PC-3 (cell line): ENCODE data around the gene CD52. TPM values are rescaled to one million over a fixed set of nuclear protein-coding genes. Genes with fewer than 3 reads are reported as not detected.

Experiments
- ATAC-seq: fragments of 200-7000 bp; cut with Tn5 transposase; 2 replicates; pipeline ENCODE4 v1.9.1; 2020; ENCODE audit warnings: mild to moderate bottlenecking, moderate library complexity
- BruUV-seq: library from RNA; stranded (reverse); fragments of 400-500 nt; replicated peaks from 2 replicates; lab custom pipeline; 2021; lab: Mats Ljungman, UMichigan
- CTCF ChIA-PET: fragments of 300-600 bp; sonication (Branson Sonifier 250); formaldehyde crosslinking; loops from one replicate; lab custom pipeline; 2022; ENCODE audit warnings: antibody characterized with exemption; lab: Charles Lee
- POLR2A ChIA-PET: fragments of 300-600 bp; sonication (Branson Sonifier 250); formaldehyde crosslinking; loops from one replicate; lab custom pipeline; 2022; ENCODE audit warnings: antibody characterized with exemption; ENCODE audit not compliant: unreplicated experiment; lab: Charles Lee
- DNase-seq: peaks from one replicate; pipeline ENCODE4 v3.0.0-alpha.2; 2015
- H2AFZ ChIP-seq: fragments of 300-600 bp; sonication (generic); 2 replicates; pipeline ENCODE4 v1.6.0; 2016; ENCODE audit warnings: antibody characterized with exemption, low read length
- H3F3A ChIP-seq: fragments of 300-600 bp; sonication (generic); one replicate; pipeline ENCODE4 v1.6.0; 2017; ENCODE audit warnings: antibody characterized with exemption, low read length, control low read depth, mild to moderate bottlenecking; ENCODE audit not compliant: unreplicated experiment
- H3K27ac ChIP-seq: fragments of 300-600 bp; sonication (generic); 2 replicates; pipeline ENCODE4 v1.5.1; 2016; ENCODE audit warnings: mild to moderate bottlenecking, low read length
- H3K27me3 ChIP-seq: fragments of 300-600 bp; sonication (generic); 2 replicates; pipeline ENCODE4 v1.6.1; 2016; ENCODE audit warnings: low read length, mixed read lengths
- H3K36me3 ChIP-seq: fragments of 300-600 bp; sonication (generic); 2 replicates; pipeline ENCODE4 v1.6.1; 2016; ENCODE audit warnings: low read depth, mixed run types, low read length, mixed read lengths
- H3K4me1 ChIP-seq: fragments of 300-600 bp; sonication (generic); 2 replicates; pipeline ENCODE4 v1.5.1; 2016; ENCODE audit warnings: low read length; ENCODE audit not compliant: insufficient read depth
- H3K4me2 ChIP-seq: fragments of 300-600 bp; sonication (generic); 2 replicates; pipeline ENCODE4 v1.6.0; 2016; ENCODE audit warnings: low read length
- H3K4me3 ChIP-seq: fragments of 300-600 bp; sonication (generic); 2 replicates; pipeline ENCODE4 v1.5.1; 2016; ENCODE audit warnings: mild to moderate bottlenecking, low read length, mixed read lengths
- H3K79me2 ChIP-seq: fragments of 300-600 bp; sonication (generic); 2 replicates; pipeline ENCODE4 v1.6.1; 2017; ENCODE audit warnings: low read length, mixed read lengths
- H3K9ac ChIP-seq: fragments of 300-600 bp; sonication (generic); 2 replicates; pipeline ENCODE4 v1.6.0; 2016; ENCODE audit warnings: mild to moderate bottlenecking, low read length
- H3K9me2 ChIP-seq: fragments of 300-600 bp; sonication (generic); replicated peaks from 2 replicates; pipeline ENCODE4 v1.6.1; 2016; ENCODE audit warnings: mixed run types, low read length, mixed read lengths
- H3K9me3 ChIP-seq: fragments of 300-600 bp; sonication (generic); 2 replicates; pipeline ENCODE4 v1.6.1; 2016; ENCODE audit warnings: low read length, mixed read lengths
- H4K20me1 ChIP-seq: fragments of 300-600 bp; sonication (generic); 2 replicates; pipeline ENCODE4 v1.6.1; 2016; ENCODE audit warnings: low read length, mixed read lengths
- CTCF ChIP-seq: fragments of 300-600 bp; sonication (generic); conservative IDR thresholded peaks from 2 replicates; pipeline ENCODE4 v1.5.1; 2017; ENCODE audit warnings: antibody characterized with exemption, low read depth, mild to moderate bottlenecking, low read length
- EZH2 ChIP-seq: fragments of 300-600 bp; sonication (generic); IDR thresholded peaks from one replicate; pipeline ENCODE4 v1.6.1; 2017; ENCODE audit warnings: antibody characterized with exemption, mild to moderate bottlenecking, low read length; ENCODE audit not compliant: unreplicated experiment
- EZH2phosphoT487 ChIP-seq: fragments of 300-600 bp; sonication (generic); IDR thresholded peaks from 2 replicates; pipeline ENCODE4 v1.6.1; 2018; ENCODE audit warnings: mild to moderate bottlenecking, antibody characterized with exemption, low read length, borderline replicate concordance
- intact Hi-C: fragments of 100-400 bp; cut with micrococcal nuclease; formaldehyde crosslinking; loops from 2 replicates; pipeline ENCODE4 v1.9.0; 2023
- total RNA-seq: library from RNA; depleted of rRNA; stranded (reverse); fragments of >200 nt; gene quantifications from 2 replicates; pipeline ENCODE4 v1.2.3, GENCODE V29; 2014

CD52 gene
- total RNA-seq, 1 experiment from 2014 or later = not detected

- Histone ChIP-seq H3K36me3 (no peaks in the 10 kb centered on the region), H3K9me2 (no peaks in the 10 kb centered on the region), H3K9me3 (no peaks in the 10 kb centered on the region), H3F3A (no peaks in the 10 kb centered on the region), H4K20me1 (no peaks in the 10 kb centered on the region), H3K4me2 (no peak overlapping the region), H3K9ac (no peak overlapping the region), H3K4me3 (no peak overlapping the region), H2AFZ (no peak overlapping the region), H3K27ac (no peak overlapping the region), H3K4me1 (peaks cover 16% of the 10 kb centered on the region), H3K79me2 (no peaks in the 10 kb centered on the region), H3K27me3 (no peaks in the 10 kb centered on the region)
- TF ChIP-seq EZH2phosphoT487 (no peak), CTCF (no peak), EZH2 (no peak)
- ChIA-PET POLR2A (no interaction called here), CTCF (no interaction called here)
- intact Hi-C loops = no loop called here
- ATAC-seq (no peak), DNase-seq (no peak)
- no TSS peak for BruUV-seq
Measured at GRCh38 chr1:26345718-26346117, 28.0 kb downstream of the CD52 start.

GRCh38 chr1:26346274-26347033, 28.7 kb downstream of the CD52 start:
- Histone ChIP-seq H3K9me2 (no peaks in the 10 kb centered on the region), H3K27me3 (no peaks in the 10 kb centered on the region), H3K9me3 (no peaks in the 10 kb centered on the region), H3K27ac (no peak overlapping the region), H3K36me3 (no peaks in the 10 kb centered on the region), H3K4me2 (no peak overlapping the region), H3K79me2 (no peaks in the 10 kb centered on the region), H3K4me3 (no peak overlapping the region), H4K20me1 (no peaks in the 10 kb centered on the region), H3F3A (no peaks in the 10 kb centered on the region), H2AFZ (no peak overlapping the region), H3K9ac (no peak overlapping the region), H3K4me1 (peaks cover 24% of the 10 kb centered on the region)
- TF ChIP-seq EZH2phosphoT487 = no peak
- TF ChIP-seq CTCF = no peak
- no peak for TF ChIP-seq EZH2
- ChIA-PET CTCF (no interaction called here), POLR2A (no interaction called here)
- no peak for ATAC-seq
- DNase-seq = no peak
- no TSS peak for BruUV-seq
- intact Hi-C loops = no loop called here
